ENCODE data around the gene OCA2. TPM values are rescaled to one million over a fixed set of nuclear protein-coding genes. Genes with fewer than 3 reads are reported as not detected.

The OCA2 gene
- total and polyA plus RNA-seq, 4 donors = 0.49 to 23.0 (median 2.3) TPM

- ATAC-seq (ENCODE audit: insufficient read depth, low FRiP score) (no peak), DNase-seq (no peak)
- Histone ChIP-seq H3K9ac (ENCODE audit: insufficient read depth in 1 of 2, low read length in 2 of 2) (no peak overlapping the region), H3K27me3 (ENCODE audit: control insufficient read depth in 3 of 3, insufficient read depth in 3 of 3, low read length in 2 of 3) (no peaks in the 10 kb centered on the region), H3K36me3 (ENCODE audit: control insufficient read depth in 4 of 4, insufficient read depth in 4 of 4, low read length in 4 of 4) (peaks cover 0 to 4% (median 2%) of the 10 kb centered on the region in 4 donors), H3K4me1 (ENCODE audit: control insufficient read depth in 5 of 5, insufficient read depth in 5 of 5, low read length in 5 of 5) (peaks cover 0 to 17% (median 0%) of the 10 kb centered on the region in 5 donors), H3K27ac (ENCODE audit: low read depth in 1 of 2, low read length in 1 of 2) (no peak overlapping the region), H3K9me3 (ENCODE audit: control insufficient read depth in 4 of 4, insufficient read depth in 3 of 4, low read length in 3 of 4) (peaks cover 0 to 8% (median 0%) of the 10 kb centered on the region in 4 donors), H3K4me3 (no peak overlapping the region)
- WGBS, 2 donors = 79 to 88% methylated on average over 10 of the region's 10 CpGs
- TF ChIP-seq, protein P1, sequence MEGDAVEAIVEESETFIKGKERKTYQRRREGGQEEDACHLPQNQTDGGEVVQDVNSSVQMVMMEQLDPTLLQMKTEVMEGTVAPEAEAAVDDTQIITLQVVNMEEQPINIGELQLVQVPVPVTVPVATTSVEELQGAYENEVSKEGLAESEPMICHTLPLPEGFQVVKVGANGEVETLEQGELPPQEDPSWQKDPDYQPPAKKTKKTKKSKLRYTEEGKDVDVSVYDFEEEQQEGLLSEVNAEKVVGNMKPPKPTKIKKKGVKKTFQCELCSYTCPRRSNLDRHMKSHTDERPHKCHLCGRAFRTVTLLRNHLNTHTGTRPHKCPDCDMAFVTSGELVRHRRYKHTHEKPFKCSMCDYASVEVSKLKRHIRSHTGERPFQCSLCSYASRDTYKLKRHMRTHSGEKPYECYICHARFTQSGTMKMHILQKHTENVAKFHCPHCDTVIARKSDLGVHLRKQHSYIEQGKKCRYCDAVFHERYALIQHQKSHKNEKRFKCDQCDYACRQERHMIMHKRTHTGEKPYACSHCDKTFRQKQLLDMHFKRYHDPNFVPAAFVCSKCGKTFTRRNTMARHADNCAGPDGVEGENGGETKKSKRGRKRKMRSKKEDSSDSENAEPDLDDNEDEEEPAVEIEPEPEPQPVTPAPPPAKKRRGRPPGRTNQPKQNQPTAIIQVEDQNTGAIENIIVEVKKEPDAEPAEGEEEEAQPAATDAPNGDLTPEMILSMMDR (IDR thresholded peaks at IDR 0.05; ENCODE audit: control extremely low read depth, extremely low read depth) = no peak
Observed at GRCh38 chr15:27866505-27867165, 232.5 kb downstream of the OCA2 start.

GRCh38 chr15:27865926-27866325, 233.2 kb downstream of the OCA2 start:
- Histone ChIP-seq H3K4me3 (no peak overlapping the region), H3K4me1 (ENCODE audit: control insufficient read depth in 5 of 5, insufficient read depth in 5 of 5, low read length in 5 of 5) (peaks cover 0 to 15% (median 0%) of the 10 kb centered on the region in 5 donors), H3K27me3 (ENCODE audit: control insufficient read depth in 3 of 3, insufficient read depth in 3 of 3, low read length in 2 of 3) (no peaks in the 10 kb centered on the region), H3K36me3 (ENCODE audit: control insufficient read depth in 4 of 4, insufficient read depth in 4 of 4, low read length in 4 of 4) (peaks cover 0 to 5% (median 2%) of the 10 kb centered on the region in 4 donors), H3K9me3 (ENCODE audit: control insufficient read depth in 4 of 4, insufficient read depth in 3 of 4, low read length in 3 of 4) (peaks cover 0 to 9% (median 0%) of the 10 kb centered on the region in 4 donors), H3K27ac (ENCODE audit: low read depth in 1 of 2, low read length in 1 of 2) (no peak overlapping the region), H3K9ac (ENCODE audit: insufficient read depth in 1 of 2, low read length in 2 of 2) (no peak overlapping the region)
- ATAC-seq (ENCODE audit: insufficient read depth, low FRiP score) = no peak
- DNase-seq = no peak
- TF ChIP-seq, protein P1 (IDR thresholded peaks at IDR 0.05; ENCODE audit: control extremely low read depth, extremely low read depth) = no peak
- 66 to 79% methylated on average over 3 of the region's 3 CpGs for WGBS, 2 donors

DNA sequence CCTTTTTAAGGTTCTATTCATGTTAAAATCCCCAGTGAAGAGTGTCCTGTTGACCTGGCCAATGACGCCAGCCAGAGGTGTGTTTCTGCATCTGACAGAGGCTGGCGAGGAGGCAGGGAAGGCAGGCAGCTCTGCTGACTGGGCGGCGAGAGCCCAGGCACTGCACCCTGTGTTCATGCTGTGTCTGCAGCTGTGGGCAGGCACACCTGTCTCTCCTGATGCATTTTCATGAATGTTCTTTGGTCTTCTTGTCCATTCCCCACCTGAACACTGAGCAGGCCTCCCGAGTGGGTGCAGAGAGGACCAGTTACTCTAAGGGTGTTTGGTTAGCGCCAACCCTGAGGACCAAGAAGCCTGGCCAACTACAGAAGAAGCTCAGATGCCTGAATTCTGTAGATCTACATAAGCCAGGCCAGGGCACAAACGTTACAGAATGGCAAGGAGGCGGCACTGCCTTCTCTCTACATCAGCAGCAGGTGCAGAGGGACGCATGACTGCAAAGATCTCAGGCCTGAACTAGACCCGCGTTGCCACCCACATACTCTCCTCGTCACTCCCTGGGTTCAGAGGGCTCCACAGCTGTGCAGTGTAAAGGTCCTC, 233.7 kb downstream of the OCA2 start:
- DNase-seq = no peak
- Histone ChIP-seq H3K36me3 (ENCODE audit: control insufficient read depth in 4 of 4, insufficient read depth in 4 of 4, low read length in 4 of 4) (peaks cover 0 to 5% (median 2%) of the 10 kb centered on the region in 4 donors), H3K9me3 (ENCODE audit: control insufficient read depth in 4 of 4, insufficient read depth in 3 of 4, low read length in 3 of 4) (peaks cover 0 to 11% (median 0%) of the 10 kb centered on the region in 4 donors), H3K27me3 (ENCODE audit: control insufficient read depth in 3 of 3, insufficient read depth in 3 of 3, low read length in 2 of 3) (no peaks in the 10 kb centered on the region), H3K27ac (ENCODE audit: low read depth in 1 of 2, low read length in 1 of 2) (no peak overlapping the region), H3K4me1 (ENCODE audit: control insufficient read depth in 5 of 5, insufficient read depth in 5 of 5, low read length in 5 of 5) (peaks cover 0 to 10% (median 0%) of the 10 kb centered on the region in 5 donors), H3K4me3 (no peak overlapping the region), H3K9ac (ENCODE audit: insufficient read depth in 1 of 2, low read length in 2 of 2) (no peak overlapping the region)
- TF ChIP-seq, protein P1 (IDR thresholded peaks at IDR 0.05; ENCODE audit: control extremely low read depth, extremely low read depth) = no peak
- 87 to 88% methylated on average over 12 of the region's 12 CpGs for WGBS, 2 donors
- no peak for ATAC-seq (ENCODE audit: insufficient read depth, low FRiP score)

All from lung (tissue), 12 donors.